Stimulated activated CD4-positive, alpha-beta T cell treated with anti-CD3 and anti-CD28 coated beads, Interleukin-4, amount 100 ng/mL, for 4 hours (primary cell): Measurements from ENCODE around the gene ARFGAP1.
"Not testable (repeated sequence)": the region's sequence is repeated elsewhere in the genome, so short reads cannot be mapped to it uniquely, and the experiment has no call there.

Experiments used
- DNase-seq, 2 experiments: peaks; one replicate each; pipeline ENCODE4 v3.0.0-alpha.2; 2020

Gene ARFGAP1

DNA sequence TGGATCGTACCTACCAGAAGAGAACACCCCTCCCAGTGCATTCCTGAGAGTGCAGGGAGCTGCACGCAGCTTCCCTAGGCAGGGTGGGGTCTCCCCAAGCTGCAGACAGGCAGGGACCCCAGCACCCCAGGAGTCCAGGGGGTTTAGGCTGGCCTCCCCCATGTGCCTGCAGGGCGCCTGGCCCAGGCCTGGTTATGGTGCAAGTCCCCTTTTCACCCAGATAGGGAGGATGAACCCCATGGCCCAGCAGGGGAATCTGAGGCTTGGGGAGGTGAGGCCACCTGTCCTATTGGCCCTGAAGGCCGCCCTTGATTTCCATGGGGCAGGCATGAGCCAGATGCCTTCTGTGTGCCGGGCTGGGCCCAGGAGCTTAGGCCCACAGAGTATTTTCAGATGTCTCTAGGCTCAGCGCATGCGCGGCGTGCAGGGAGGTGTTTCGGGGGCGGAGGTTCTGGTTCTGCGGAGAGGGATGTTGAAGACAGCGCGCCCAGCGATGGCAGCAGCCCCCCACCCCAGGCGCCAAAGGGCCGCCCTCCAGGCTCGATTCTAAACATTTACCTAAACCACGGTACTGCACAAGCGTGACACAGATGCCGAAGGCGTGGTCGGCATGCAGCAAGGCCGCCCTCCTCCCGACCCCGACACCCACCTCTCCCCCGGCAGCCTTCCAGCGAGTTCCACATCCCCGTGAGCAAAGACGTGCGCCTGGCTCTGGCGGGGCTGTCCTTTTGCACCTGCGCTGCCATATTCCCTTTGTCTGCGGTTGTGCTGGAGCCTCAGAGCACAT, 49.7 kb downstream of the ARFGAP1 start:
- DNase-seq, result no peak

GRCh38 chr20:63322933-63323273, 50.3 kb downstream of the ARFGAP1 start:
- DNase-seq, result no peak

DNA sequence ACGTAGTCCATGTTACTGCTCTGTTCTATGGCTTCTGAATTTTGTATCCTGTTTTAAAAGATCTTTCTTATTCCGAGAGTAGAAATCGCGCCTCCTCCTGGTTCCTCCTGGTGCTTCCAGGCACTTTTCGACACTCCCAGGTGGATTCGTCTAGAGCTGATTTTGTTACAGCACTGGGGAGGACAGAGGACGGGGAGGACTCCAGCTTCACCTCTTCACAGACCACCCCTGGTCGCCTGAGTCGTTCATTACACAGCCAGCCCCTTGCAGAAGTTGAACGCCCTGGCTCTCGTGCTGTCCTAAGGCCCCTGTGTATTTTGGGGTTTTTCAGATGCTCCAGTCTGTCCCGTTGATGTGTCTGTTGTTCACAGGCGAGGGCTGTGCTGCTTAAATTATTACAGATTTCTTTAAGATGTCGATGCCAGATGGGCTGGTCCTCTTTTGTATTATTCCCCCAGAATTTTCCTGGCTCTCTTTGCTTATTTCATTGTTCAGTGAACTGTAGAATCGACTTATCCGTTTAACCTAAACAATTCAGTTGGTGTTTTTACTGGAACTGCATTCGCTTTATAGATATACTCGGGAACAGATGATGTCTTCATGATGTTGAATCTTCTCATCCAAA, 50.9 kb downstream of the ARFGAP1 start:
- no peak for DNase-seq

GRCh38 chr20:63325021-63325471, 52.4 kb downstream of the ARFGAP1 start:
- DNase-seq, result no peak

GRCh38 chr20:63325554-63326313, 53.1 kb downstream of the ARFGAP1 start:
- DNase-seq, result no peak

- no peak for DNase-seq
Measured at GRCh38 chr20:63326314-63327230, 54.0 kb downstream of the ARFGAP1 start.

DNA sequence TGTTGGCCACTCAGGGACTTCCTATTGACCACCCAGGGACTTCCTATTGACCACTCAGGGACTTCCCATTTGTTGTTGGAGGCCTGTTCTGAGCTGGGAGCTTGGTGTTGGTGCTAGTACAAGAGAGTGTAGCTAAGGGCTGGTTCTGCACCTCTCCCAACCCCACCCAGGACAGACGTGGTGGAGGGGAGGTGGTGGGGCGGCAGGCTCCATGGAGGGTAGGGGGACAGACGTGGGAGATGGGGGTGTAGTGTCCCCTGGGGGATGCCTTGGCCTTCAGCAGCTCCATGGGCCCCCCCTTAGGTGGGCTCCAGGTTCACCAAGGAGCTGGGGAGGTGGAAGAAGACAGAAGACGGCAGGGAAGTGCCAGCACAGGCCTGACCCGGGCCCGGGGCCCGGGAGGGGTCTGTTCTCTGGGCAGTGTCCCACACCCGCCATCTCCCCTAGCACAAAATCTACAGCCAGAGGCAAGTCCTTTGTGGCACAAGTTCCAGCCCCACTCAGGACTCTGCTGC, 54.7 kb downstream of the ARFGAP1 start:
- no peak for DNase-seq

DNA sequence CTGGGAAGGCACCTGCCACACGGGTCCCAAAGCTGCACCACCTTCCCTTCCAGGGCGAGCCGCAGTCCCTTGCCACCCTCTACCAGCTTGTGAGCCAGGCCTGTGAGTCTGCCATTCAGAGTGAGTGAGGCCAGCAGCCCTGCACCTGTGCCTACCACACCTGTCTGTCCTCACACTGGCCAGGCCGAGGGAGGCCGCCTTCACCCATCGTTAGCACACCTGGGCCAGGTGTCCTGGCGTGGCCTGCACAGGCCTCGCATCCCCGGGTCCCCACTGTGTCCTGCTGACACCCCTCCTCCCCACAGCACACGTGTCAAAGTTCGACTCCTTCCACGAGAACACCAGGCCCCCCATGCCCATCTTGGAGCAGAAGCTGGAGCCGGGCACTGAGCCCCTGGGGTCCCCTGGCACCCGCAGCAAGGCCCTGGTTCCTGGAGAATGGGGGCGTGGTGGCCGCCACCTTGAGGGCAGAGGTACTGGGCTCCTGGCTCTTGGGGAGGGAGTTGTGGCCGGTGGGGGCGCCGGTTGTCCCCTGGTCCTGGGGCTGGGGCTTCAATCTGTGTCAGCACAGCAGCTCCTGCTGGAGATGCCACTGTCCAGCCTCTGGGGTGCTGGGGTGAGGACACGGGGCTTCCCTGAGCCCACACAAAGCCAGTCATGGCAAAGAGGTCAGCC, 55.5 kb downstream of the ARFGAP1 start:
- DNase-seq, result no peak

DNA sequence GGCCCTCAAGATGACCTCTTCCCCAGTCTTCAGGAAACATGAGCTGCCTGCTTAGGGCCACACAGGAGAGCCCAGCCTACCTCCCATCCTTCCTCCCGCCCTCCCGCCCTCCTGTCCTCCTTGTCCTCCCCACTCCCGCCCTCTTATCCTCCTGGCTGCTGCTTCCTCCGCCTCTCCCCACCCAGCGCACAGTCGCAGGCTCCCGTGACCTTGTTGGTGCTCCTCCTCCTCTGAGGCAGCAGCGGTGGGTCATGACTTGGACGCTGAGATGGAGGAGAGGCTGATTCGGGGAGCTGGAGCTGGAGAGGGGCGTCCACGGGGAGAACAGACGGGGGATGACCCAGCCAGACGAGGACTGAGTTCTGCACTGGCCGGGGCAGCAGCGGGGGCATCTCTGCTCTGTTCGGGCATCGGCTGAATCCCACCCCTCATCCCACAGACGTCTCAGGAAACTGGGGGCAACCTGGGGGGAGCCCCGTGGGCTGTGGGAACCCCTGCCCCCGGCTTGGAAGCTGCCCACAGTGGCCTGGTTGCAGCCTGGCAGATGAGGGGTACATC, 56.2 kb downstream of the ARFGAP1 start:
- no peak for DNase-seq

GRCh38 chr20:63329331-63330083, 56.9 kb downstream of the ARFGAP1 start:
- DNase-seq, result no peak

- DNase-seq, result no peak
Measured at GRCh38 chr20:63330084-63330760, 57.6 kb downstream of the ARFGAP1 start.

DNA sequence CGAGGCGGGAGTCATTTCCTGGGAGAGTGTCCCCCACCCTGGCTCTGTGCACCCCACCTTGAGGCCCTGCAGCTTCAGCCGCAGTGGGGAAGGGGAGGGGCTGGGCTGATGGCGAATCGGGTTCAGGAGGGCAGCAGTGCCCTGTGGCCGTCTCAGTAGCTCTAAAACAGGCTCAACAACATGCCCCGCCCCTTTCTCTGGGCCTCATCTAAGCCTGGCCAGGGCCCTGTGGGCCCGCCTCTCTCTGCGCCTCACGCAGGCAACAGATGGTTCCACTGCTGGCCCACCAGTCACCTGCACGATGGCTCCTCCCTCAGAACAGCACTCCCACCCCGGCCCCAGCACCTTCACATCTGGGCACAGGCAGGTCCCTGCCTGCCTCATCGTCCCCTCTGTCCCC, 58.3 kb downstream of the ARFGAP1 start:
- DNase-seq, result no peak

GRCh38 chr20:63331741-63332400, 59.3 kb downstream of the ARFGAP1 start:
- DNase-seq, result no peak

DNA sequence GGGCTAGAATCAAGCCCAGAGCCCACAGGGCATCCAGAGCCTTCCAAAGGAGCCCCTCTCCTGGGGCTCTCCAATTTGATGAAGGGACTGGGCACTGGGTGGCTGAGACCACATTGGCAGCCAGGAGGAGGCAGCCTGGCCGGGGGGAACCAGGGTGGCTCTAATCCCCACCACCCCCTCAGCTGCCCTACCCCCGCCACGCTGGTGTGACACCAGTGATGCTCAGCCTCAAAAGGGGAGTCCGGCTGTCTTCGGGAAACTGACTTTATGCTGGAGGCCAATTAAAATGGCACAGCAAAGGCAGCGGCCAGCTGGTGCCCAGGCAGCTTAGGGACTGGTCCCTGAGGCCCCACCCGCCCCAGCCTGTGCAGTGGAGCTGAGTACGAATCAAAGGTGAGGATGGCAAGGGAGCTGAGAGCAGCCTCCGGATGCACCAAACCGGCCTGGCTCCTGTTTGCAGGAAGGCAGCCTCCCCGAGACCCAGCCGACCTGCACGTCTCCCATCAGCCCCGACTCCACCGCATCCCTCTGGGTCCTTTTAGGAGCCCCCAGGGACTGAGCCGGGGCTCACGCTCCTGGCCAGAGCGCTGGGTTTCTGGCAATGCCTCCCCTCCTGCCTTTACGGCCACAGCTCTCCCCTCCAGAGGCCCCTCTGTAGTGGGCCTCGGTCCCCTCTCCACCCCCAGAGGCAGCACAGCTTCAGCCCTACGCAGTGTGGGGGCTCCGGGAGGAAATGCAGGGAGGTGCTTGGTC, 60.1 kb downstream of the ARFGAP1 start:
- DNase-seq, result no peak

- DNase-seq, result no peak
Measured at GRCh38 chr20:63333241-63333836, 60.7 kb downstream of the ARFGAP1 start.

- DNase-seq, result no peak
Measured at GRCh38 chr20:63334356-63334755, 61.7 kb downstream of the ARFGAP1 start.

- DNase-seq, result not testable (repeated sequence)
Measured at GRCh38 chr20:63335060-63335459, 62.4 kb downstream of the ARFGAP1 start.

GRCh38 chr20:63335711-63336110, 63.1 kb downstream of the ARFGAP1 start:
- DNase-seq, result no peak
